Activated T-helper 2 cell treated with anti-CD3 and anti-CD28 coated beads, Interferon-gamma antibody, Interleukin-2, Interleukin-4, amounts not matched to agents 10 μg/mL and 5 μg/mL and 100 μg/mL, durations not matched to agents 14 hours and 24 hours and 36 hours (primary cell): ENCODE measurements around the gene MDM1. TPM values are rescaled to one million over a fixed set of nuclear protein-coding genes. Genes with fewer than 3 reads are reported as not detected.

Source experiments
- DNase-seq: peaks from one replicate; pipeline ENCODE4 v3.0.0; 2021; ENCODE audit warnings: low spot score
- H3K27ac Mint-ChIP-seq: one replicate; pipeline ENCODE4 v1.8.0; 2021; ENCODE audit warnings: mixed read lengths
- H3K27me3 Mint-ChIP-seq: one replicate; pipeline ENCODE4 v1.8.0; 2021; ENCODE audit warnings: low read depth, mixed read lengths
- H3K36me3 Mint-ChIP-seq: one replicate; pipeline ENCODE4 v1.8.0; 2021; ENCODE audit warnings: low read depth, mixed read lengths
- H3K4me1 Mint-ChIP-seq: one replicate; pipeline ENCODE4 v1.8.0; 2021; ENCODE audit warnings: low read depth, mixed read lengths
- H3K4me3 Mint-ChIP-seq: one replicate; pipeline ENCODE4 v1.8.0; 2021; ENCODE audit warnings: low read depth, mild to moderate bottlenecking, moderate library complexity, mixed read lengths
- H3K9me3 Mint-ChIP-seq: one replicate; pipeline ENCODE4 v1.8.0; 2021; ENCODE audit warnings: mixed read lengths
- intact Hi-C: fragments of 100-400 bp; cut with micrococcal nuclease; formaldehyde crosslinking; loops from one replicate; pipeline ENCODE4 v1.15.1; 2023
- total RNA-seq: library from RNA; stranded (reverse); gene quantifications from 2 replicates; pipeline ENCODE4 v1.2.3, GENCODE V29; 2022

Gene MDM1
- total RNA-seq, 1 donor from 2014 or later, result 13.1 TPM

- H3K9me3 Mint-ChIP-seq, result no peaks in the 10 kb centered on the region
- DNase-seq, result no peak
- no peak overlapping the region for H3K27ac Mint-ChIP-seq
- H3K4me3 Mint-ChIP-seq, result no peak overlapping the region
- peaks cover 43% of the 10 kb centered on the region for H3K27me3 Mint-ChIP-seq
- intact Hi-C loops, result no loop called here
- peaks cover 15% of the 10 kb centered on the region for H3K4me1 Mint-ChIP-seq
- H3K36me3 Mint-ChIP-seq, result no peaks in the 10 kb centered on the region
Observed at GRCh38 chr12:68349220-68349621, 17.1 kb upstream of the MDM1 start.

DNA sequence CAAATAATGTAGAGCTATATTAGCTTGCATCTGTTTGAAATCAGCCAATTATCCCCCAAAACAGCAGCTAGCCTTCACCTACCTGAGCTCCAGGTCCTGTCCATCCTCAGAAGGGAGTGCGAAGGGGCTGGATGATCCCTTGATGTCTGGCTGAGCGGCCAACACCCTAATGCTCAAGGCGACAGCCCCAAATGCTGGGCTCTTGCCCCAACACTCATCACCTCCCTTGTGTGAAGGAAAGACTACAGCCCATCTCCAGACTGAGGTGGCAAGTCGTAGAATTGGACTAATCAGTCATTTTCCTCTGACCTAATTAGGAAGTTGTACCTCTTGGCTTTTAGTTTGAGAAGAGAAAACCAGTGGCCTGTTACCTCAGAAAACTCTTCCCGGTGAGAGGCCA is 16.3 kb upstream of the MDM1 start:
- Mint-ChIP-seq H3K4me3 (no peak overlapping the region), H3K4me1 (peaks cover 15% of the 10 kb centered on the region), H3K9me3 (no peaks in the 10 kb centered on the region), H3K36me3 (no peaks in the 10 kb centered on the region), H3K27ac (no peak overlapping the region), H3K27me3 (peaks cover 51% of the 10 kb centered on the region)
- intact Hi-C loops, result no loop called here
- no peak for DNase-seq

DNA sequence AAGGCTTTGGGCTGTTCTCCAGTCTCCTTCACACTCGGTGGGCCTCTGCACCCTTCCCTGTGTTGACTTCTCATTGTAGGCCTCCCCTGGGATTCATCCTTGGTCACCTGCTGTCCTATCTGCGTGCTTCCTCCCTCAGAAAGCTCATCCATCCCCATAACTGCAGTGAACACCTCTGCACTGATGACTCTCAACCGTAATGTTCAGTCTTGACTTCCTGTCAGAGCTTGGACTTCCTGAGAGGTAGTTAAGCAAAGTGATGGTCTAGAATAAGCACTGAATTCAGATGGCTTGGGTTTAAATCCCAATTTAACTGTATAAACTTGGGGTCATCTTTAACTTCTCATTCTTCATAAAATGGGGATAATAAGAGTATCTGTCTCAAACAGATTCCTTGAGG is 13.6 kb upstream of the MDM1 start:
- H3K4me3 Mint-ChIP-seq, result no peak overlapping the region
- H3K4me1 Mint-ChIP-seq, result peaks cover 15% of the 10 kb centered on the region
- H3K36me3 Mint-ChIP-seq, result no peaks in the 10 kb centered on the region
- DNase-seq, result no peak
- H3K27me3 Mint-ChIP-seq, result peaks cover 62% of the 10 kb centered on the region
- no peak overlapping the region for H3K27ac Mint-ChIP-seq
- intact Hi-C loops, result no loop called here
- H3K9me3 Mint-ChIP-seq, result no peaks in the 10 kb centered on the region

DNA sequence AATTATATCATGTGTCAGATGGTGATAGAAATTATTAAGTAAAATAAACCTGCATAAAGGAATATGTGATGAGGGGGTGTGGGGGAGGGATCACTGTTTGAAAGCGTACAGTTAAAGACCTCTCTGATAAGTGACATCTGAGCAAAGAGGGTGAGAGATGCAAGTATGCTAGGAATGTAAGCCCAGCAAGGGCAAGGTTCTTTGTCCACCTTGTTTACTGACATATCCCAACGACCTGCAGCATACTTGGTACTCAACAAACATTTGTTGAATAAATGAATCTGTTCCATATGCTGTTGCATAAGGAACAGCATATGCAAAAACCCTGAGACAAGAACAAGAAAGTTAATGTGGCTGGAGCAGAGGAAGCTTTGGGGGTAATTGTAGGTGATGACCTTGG is 12.0 kb upstream of the MDM1 start:
- intact Hi-C loops, result no loop called here
- Mint-ChIP-seq H3K27me3 (peaks cover 53% of the 10 kb centered on the region), H3K4me1 (peaks cover 10% of the 10 kb centered on the region), H3K4me3 (no peak overlapping the region), H3K27ac (no peak overlapping the region), H3K36me3 (no peaks in the 10 kb centered on the region), H3K9me3 (no peaks in the 10 kb centered on the region)
- no peak for DNase-seq

- Mint-ChIP-seq H3K27me3 (peaks cover 52% of the 10 kb centered on the region), H3K36me3 (no peaks in the 10 kb centered on the region), H3K4me3 (no peak overlapping the region), H3K27ac (no peak overlapping the region), H3K4me1 (peaks cover 10% of the 10 kb centered on the region), H3K9me3 (no peaks in the 10 kb centered on the region)
- DNase-seq, result no peak
- intact Hi-C loops, result no loop called here
Observed at GRCh38 chr12:68342966-68343365, 10.8 kb upstream of the MDM1 start.

DNA sequence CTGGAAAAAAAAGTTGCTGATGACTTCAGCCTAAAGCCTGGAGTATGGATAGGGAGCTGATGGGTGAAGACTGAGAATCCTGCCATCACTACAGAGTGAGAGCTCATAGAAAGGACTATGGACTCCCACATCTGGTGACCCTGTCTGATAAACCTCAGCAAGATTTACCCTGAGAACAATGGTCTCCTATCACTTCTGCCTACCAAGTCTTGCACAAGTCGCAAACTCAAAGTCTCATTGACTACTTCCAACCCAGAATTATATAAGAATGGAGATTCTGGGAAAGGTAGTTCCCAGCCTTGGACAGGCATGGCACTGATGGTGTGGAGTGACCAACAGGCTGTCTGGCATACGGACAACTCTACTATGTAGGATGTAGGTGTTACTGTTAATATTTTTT is 9.7 kb upstream of the MDM1 start:
- Mint-ChIP-seq H3K4me3 (no peak overlapping the region), H3K36me3 (no peaks in the 10 kb centered on the region)
- intact Hi-C loops, result no loop called here

GRCh38 chr12:68340404-68341270 is 8.5 kb upstream of the MDM1 start:
- H3K27me3 Mint-ChIP-seq, result peaks cover 46% of the 10 kb centered on the region
- no peaks in the 10 kb centered on the region for H3K9me3 Mint-ChIP-seq
- no peak overlapping the region for H3K4me3 Mint-ChIP-seq
- no peaks in the 10 kb centered on the region for H3K36me3 Mint-ChIP-seq
- no peak for DNase-seq
- H3K27ac Mint-ChIP-seq, result no peak overlapping the region
- H3K4me1 Mint-ChIP-seq, result peaks cover 2% of the 10 kb centered on the region
- intact Hi-C loops, result no loop called here

More for the DNA sequence above, 9.7 kb upstream of the MDM1 start:
- DNase-seq, result no peak
- no peak overlapping the region for H3K27ac Mint-ChIP-seq
- H3K9me3 Mint-ChIP-seq, result no peaks in the 10 kb centered on the region
- peaks cover 8% of the 10 kb centered on the region for H3K4me1 Mint-ChIP-seq
- peaks cover 49% of the 10 kb centered on the region for H3K27me3 Mint-ChIP-seq

GRCh38 chr12:68336889-68337303 is 4.7 kb upstream of the MDM1 start:
- H3K4me3 Mint-ChIP-seq, result no peak overlapping the region
- H3K4me1 Mint-ChIP-seq, result peaks cover 20% of the 10 kb centered on the region
- DNase-seq, result no peak
- no peak overlapping the region for H3K27ac Mint-ChIP-seq
- no peaks in the 10 kb centered on the region for H3K36me3 Mint-ChIP-seq
- peaks cover 19% of the 10 kb centered on the region for H3K27me3 Mint-ChIP-seq
- intact Hi-C loops, result loop anchor here (10.0 kb wide), 1 partner anchor 468 kb away; the partner anchor contains the start of gene MDM2
- H3K9me3 Mint-ChIP-seq, result no peaks in the 10 kb centered on the region

GRCh38 chr12:68335462-68335861 is 3.3 kb upstream of the MDM1 start:
- Mint-ChIP-seq H3K9me3 (no peaks in the 10 kb centered on the region), H3K4me1 (peaks cover 28% of the 10 kb centered on the region), H3K27me3 (peaks cover 8% of the 10 kb centered on the region), H3K36me3 (no peaks in the 10 kb centered on the region), H3K4me3 (no peak overlapping the region), H3K27ac (no peak overlapping the region)
- DNase-seq, result no peak
- intact Hi-C loops, result loop anchor here (10.0 kb wide), 1 partner anchor 469 kb away; the partner anchor contains the start of gene MDM2

GRCh38 chr12:68334132-68334531 is 2.0 kb upstream of the MDM1 start:
- H3K4me1 Mint-ChIP-seq, result peaks cover 28% of the 10 kb centered on the region
- intact Hi-C loops, result loop anchor here (10.0 kb wide), 1 partner anchor 471 kb away; the partner anchor contains the start of gene MDM2
- H3K9me3 Mint-ChIP-seq, result no peaks in the 10 kb centered on the region
- peak; percentile 24 for DNase-seq
- peaks cover 7% of the 10 kb centered on the region for H3K27me3 Mint-ChIP-seq
- no peaks in the 10 kb centered on the region for H3K36me3 Mint-ChIP-seq
- no peak overlapping the region for H3K27ac Mint-ChIP-seq
- peak overlapping the region; percentile 57 for H3K4me3 Mint-ChIP-seq

GRCh38 chr12:68332728-68333630 is 817 bp upstream of the MDM1 start:
- Mint-ChIP-seq H3K27ac (peak overlapping the region; percentile 36), H3K9me3 (no peaks in the 10 kb centered on the region), H3K4me3 (peak overlapping the region; percentile 87), H3K36me3 (peaks cover 4% of the 10 kb centered on the region), H3K4me1 (peaks cover 28% of the 10 kb centered on the region), H3K27me3 (peaks cover 7% of the 10 kb centered on the region)
- intact Hi-C loops, result loop anchor here (1.0 to 10.0 kb wide), 4 partner anchors 278 to 472 kb away; partner anchors contain the start of genes MDM2, NUP107, RAP1B and SLC35E3
- DNase-seq, result no peak

GRCh38 chr12:68331500-68331868 is 678 bp downstream of the MDM1 start:
- Mint-ChIP-seq H3K27ac (no peak overlapping the region), H3K4me1 (peaks cover 29% of the 10 kb centered on the region), H3K4me3 (peak overlapping the region; percentile 87), H3K9me3 (no peaks in the 10 kb centered on the region), H3K27me3 (peaks cover 7% of the 10 kb centered on the region), H3K36me3 (peaks cover 11% of the 10 kb centered on the region)
- intact Hi-C loops, result loop anchor here (10.0 kb wide), 1 partner anchor 473 kb away; the partner anchor contains the start of gene MDM2
- DNase-seq, result no peak
